Measurements from ENCODE around the gene HOXA6.

The HOXA6 gene

DNA sequence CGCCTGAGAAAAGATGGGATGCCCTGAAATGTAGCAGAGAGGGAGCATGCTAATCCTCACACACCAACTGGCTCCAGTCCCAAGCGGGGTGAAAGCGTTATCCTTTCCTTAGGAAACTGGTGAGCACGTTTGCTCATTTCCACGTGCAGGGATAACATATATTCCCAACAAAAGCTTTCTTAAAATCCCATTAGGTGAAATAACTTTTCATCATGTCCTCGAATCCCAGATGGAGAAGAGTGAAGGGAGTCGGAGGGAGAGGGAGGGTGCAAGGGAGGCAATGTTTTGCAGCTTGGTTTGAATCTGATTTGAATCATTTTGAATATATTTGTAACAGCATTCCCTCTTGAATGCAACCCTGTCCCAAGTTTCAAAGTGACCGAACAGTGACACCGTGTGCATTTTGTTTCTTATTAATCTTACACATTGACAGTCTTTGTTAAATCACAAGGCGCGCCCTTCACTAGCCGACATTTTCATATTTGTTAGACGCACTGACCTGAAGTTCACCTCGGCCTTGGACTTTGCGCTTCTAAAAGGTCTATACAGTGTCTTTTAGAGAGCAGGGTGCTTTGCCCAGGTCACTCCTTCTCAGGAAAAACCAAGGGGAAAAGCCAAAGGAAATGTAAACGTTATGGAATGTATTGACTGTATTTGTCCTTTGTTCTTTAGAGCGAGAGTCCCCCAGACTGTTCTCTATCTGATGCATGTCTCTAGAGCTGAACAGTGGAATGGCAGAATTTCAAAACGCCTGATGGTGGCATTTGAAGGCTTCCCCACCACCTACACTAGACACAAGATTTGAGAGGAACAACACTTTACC lies 14.0 kb downstream of the HOXA6 start:
- Histone ChIP-seq H3K36me3 (ENCODE audit: insufficient read depth, low read length) (no peaks in the 10 kb centered on the region), H3K4me1 (ENCODE audit: insufficient read depth, low read length) (peaks cover 82% of the 10 kb centered on the region), H3K9ac (ENCODE audit: low read length) (peak overlapping the region; percentile 6), H3K27ac (ENCODE audit: low read depth, low read length) (peak overlapping the region; percentile 35), H3K27me3 (ENCODE audit: control insufficient read depth in 1 of 2, insufficient read depth in 2 of 2, low read length in 2 of 2) (no peaks in the 10 kb centered on the region), H3K4me3 (ENCODE audit: low read depth in 1 of 2, low read length in 2 of 2) (no peak overlapping the region), H3K9me3 (ENCODE audit: low read length) (no peaks in the 10 kb centered on the region)

- no peak overlapping the region for H3K4me3 ChIP-seq (ENCODE audit: low read depth in 1 of 2, low read length in 2 of 2)
- peak overlapping the region; percentile 35 for H3K27ac ChIP-seq (ENCODE audit: low read depth, low read length)
- no peaks in the 10 kb centered on the region for H3K36me3 ChIP-seq (ENCODE audit: insufficient read depth, low read length)
- H3K27me3 ChIP-seq (ENCODE audit: control insufficient read depth in 1 of 2, insufficient read depth in 2 of 2, low read length in 2 of 2) = no peaks in the 10 kb centered on the region
- H3K9me3 ChIP-seq (ENCODE audit: low read length) = no peaks in the 10 kb centered on the region
- no peak overlapping the region for H3K9ac ChIP-seq (ENCODE audit: low read length)
- peaks cover 82% of the 10 kb centered on the region for H3K4me1 ChIP-seq (ENCODE audit: insufficient read depth, low read length)
Observed at GRCh38 chr7:27132978-27133377, 14.6 kb downstream of the HOXA6 start.

DNA sequence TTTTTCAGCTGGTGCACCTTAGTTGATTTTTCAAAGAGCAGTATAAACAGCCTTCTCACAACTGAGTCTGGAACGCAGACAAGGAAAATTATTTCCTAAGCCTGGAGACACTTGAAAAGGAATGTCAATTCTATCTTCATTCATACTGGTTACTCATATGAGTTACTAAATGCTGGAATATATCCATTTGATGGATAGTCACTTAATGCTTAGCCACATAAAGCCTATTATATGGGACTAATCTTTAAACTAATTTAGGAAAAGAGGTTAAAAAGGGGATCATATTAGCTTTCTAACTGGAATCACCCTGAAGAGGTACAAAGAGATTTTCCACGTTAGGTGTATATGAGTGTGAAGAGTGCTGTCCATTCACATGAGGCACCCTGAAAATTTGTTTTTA lies 15.4 kb downstream of the HOXA6 start:
- Histone ChIP-seq H3K4me3 (ENCODE audit: low read depth in 1 of 2, low read length in 2 of 2) (no peak overlapping the region), H3K27me3 (ENCODE audit: control insufficient read depth in 1 of 2, insufficient read depth in 2 of 2, low read length in 2 of 2) (no peaks in the 10 kb centered on the region), H3K4me1 (ENCODE audit: insufficient read depth, low read length) (peaks cover 82% of the 10 kb centered on the region), H3K9me3 (ENCODE audit: low read length) (no peaks in the 10 kb centered on the region), H3K9ac (ENCODE audit: low read length) (no peak overlapping the region), H3K27ac (ENCODE audit: low read depth, low read length) (peak overlapping the region; percentile 17), H3K36me3 (ENCODE audit: insufficient read depth, low read length) (no peaks in the 10 kb centered on the region)

DNA sequence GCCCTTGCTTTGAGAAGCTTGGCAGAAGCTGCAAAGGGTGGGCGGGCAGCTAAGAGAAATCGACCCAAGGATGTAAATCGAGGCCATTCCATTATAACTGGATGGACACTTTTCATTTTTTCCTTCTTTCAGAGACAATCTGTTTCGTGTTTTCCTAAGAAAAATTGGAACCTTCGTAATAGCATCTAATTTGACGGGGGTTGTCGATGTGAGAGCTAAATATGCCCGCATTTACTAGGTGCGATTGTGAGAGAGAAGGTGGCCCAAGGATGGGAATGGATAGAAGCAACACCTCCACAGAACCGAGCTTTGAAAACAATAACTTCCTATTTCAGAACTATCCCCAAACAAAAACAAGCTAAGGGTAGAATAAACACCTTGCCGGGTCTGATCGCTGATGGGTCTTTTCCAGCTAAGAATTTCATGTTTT lies 16.2 kb downstream of the HOXA6 start:
- H3K4me3 ChIP-seq (ENCODE audit: low read depth in 1 of 2, low read length in 2 of 2) = peak overlapping the region; percentile 69 to 75
- H3K9ac ChIP-seq (ENCODE audit: low read length) = peak overlapping the region; percentile 79
- H3K9me3 ChIP-seq (ENCODE audit: low read length) = no peaks in the 10 kb centered on the region
- peaks cover 82% of the 10 kb centered on the region for H3K4me1 ChIP-seq (ENCODE audit: insufficient read depth, low read length)
- no peaks in the 10 kb centered on the region for H3K27me3 ChIP-seq (ENCODE audit: control insufficient read depth in 1 of 2, insufficient read depth in 2 of 2, low read length in 2 of 2)
- H3K36me3 ChIP-seq (ENCODE audit: insufficient read depth, low read length) = no peaks in the 10 kb centered on the region
- peak overlapping the region; percentile 77 for H3K27ac ChIP-seq (ENCODE audit: low read depth, low read length)

- Histone ChIP-seq H3K9ac (ENCODE audit: low read length) (peak within 1 kb of the TSS; percentile 79), H3K4me1 (ENCODE audit: insufficient read depth, low read length) (peaks cover 82% of the 10 kb centered on the region), H3K27me3 (ENCODE audit: control insufficient read depth in 1 of 2, insufficient read depth in 2 of 2, low read length in 2 of 2) (no peaks in the 10 kb centered on the region), H3K36me3 (ENCODE audit: insufficient read depth, low read length) (no peaks in the 10 kb centered on the region), H3K4me3 (ENCODE audit: low read depth in 1 of 2, low read length in 2 of 2) (peak within 1 kb of the TSS; percentile 69 to 75), H3K9me3 (ENCODE audit: low read length) (no peaks in the 10 kb centered on the region), H3K27ac (ENCODE audit: low read depth, low read length) (peak within 1 kb of the TSS; percentile 77)
Observed at GRCh38 chr7:27130540-27131389, 16.8 kb downstream of the HOXA6 start, which contains the start of gene HOXA4. HOXA4 (minus strand) TSS chr7:27130757; CDS start chr7:27130733, 24 bp downstream.

DNA sequence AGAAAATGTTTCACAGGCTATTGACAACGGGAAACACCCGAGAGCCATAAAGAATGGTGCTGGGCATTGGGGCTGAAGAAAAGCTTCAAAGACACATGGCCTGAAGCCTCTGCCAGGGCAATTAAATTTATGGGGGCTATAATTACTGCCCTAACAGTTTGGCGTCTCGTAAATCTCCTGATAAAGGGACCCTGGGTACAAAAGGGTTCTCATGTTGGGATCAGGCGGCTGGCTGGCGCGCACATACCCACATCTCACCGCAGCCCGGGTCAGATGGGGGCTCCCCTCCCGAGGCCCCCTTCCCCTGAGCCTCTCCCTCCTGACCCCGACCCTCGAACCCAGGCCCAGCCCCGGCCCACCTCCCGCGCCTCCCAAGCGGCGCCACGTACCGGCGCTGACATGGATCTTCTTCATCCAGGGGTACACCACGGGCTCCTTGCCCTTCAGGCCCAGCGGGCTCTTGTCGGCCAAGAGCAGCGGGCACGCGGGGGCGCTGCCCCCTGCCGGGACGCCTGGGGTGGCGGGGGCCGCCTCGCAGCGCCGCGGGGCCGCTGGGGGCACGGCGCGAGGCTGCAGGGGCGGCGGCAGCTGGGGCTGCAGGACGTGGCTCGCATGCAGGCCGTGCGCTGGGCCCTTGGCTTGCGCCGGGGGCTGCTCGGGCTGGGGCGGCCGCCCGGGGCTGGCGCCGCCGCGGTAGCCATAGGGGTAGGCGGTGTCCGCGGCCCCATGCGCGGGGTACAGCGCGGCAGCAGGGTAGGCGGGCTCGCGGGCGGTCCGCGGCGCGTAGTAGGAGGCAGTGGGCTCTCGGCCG lies 17.6 kb downstream of the HOXA6 start:
- Histone ChIP-seq H3K4me1 (ENCODE audit: insufficient read depth, low read length) (peaks cover 82% of the 10 kb centered on the region), H3K36me3 (ENCODE audit: insufficient read depth, low read length) (no peaks in the 10 kb centered on the region), H3K9me3 (ENCODE audit: low read length) (no peaks in the 10 kb centered on the region), H3K27me3 (ENCODE audit: control insufficient read depth in 1 of 2, insufficient read depth in 2 of 2, low read length in 2 of 2) (no peaks in the 10 kb centered on the region), H3K27ac (ENCODE audit: low read depth, low read length) (peak overlapping the region; percentile 67), H3K4me3 (ENCODE audit: low read depth in 1 of 2, low read length in 2 of 2) (peak overlapping the region; percentile 33 to 34), H3K9ac (ENCODE audit: low read length) (peak overlapping the region; percentile 13)

DNA sequence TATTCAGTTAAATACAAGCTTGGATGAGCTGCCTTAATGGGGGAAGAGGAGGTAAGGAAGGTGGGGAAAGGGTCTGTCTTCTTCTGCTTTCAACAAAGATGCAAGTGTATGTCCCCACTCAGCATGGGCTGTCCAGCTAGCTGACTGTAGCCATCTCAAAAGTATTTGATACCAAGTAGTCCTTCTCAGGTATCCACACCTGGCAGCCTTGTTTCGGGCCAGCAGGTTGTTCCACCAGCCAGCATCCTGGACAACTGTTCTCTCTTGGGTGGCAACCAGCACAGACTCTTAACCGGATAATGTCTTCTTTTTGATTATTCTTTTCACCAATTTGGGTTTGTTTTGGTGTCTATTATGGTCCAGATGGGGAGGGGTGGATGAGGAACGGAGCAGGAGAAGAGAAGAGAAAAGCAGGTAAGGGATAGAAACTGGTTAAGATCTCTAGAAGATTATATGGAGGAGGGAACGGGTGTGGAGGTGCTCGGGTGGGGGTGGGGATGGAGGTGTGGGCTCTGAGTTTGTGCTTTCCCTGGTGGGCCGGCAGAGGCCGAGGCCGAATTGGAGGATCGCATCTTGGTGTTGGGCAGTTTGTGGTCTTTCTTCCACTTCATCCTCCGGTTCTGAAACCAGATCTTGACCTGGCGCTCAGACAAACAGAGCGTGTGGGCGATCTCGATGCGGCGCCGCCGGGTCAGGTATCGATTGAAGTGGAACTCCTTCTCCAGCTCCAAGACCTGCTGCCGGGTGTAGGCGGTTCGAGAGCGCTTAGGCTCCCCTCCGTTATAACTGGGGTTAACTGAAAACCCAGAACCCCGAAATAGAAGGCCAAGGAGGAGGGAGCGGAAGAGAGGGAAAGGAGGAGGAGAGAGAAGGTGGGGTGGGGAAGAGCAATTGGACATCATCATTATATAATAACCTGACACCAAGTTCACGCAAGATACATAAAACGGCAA lies 18.5 kb downstream of the HOXA6 start:
- H3K9ac ChIP-seq (ENCODE audit: low read length) = peak overlapping the region; percentile 13
- H3K27ac ChIP-seq (ENCODE audit: low read depth, low read length) = peak overlapping the region; percentile 61
- no peaks in the 10 kb centered on the region for H3K9me3 ChIP-seq (ENCODE audit: low read length)
- H3K27me3 ChIP-seq (ENCODE audit: control insufficient read depth in 1 of 2, insufficient read depth in 2 of 2, low read length in 2 of 2) = no peaks in the 10 kb centered on the region
- H3K36me3 ChIP-seq (ENCODE audit: insufficient read depth, low read length) = peaks cover 4% of the 10 kb centered on the region
- H3K4me1 ChIP-seq (ENCODE audit: insufficient read depth, low read length) = peaks cover 80% of the 10 kb centered on the region
- peak overlapping the region; percentile 33 to 34 for H3K4me3 ChIP-seq (ENCODE audit: low read depth in 1 of 2, low read length in 2 of 2)

DNA sequence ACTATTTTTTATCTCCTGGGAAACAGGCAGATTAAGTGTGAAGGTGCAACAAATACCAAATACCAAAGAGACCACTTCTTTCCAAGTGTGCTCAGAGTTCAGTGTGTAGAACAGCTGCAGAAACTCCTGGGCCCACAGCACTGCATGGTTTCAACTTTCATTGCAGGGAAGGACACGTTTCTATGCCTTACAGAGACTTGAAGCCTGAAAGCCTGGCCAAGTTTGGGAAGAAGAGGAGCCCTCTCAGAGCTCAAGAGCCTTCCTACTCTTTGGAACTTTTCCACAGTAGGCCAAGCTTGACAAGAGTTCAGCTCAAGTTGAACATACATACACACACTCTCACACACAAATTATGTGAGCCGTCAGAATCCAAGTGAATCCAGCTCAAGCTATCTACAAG lies 19.5 kb downstream of the HOXA6 start:
- Histone ChIP-seq H3K9me3 (ENCODE audit: low read length) (no peaks in the 10 kb centered on the region), H3K27ac (ENCODE audit: low read depth, low read length) (peak overlapping the region; percentile 51), H3K9ac (ENCODE audit: low read length) (no peak overlapping the region), H3K27me3 (ENCODE audit: control insufficient read depth in 1 of 2, insufficient read depth in 2 of 2, low read length in 2 of 2) (no peaks in the 10 kb centered on the region), H3K4me3 (ENCODE audit: low read depth in 1 of 2, low read length in 2 of 2) (no peak overlapping the region), H3K4me1 (ENCODE audit: insufficient read depth, low read length) (peaks cover 74% of the 10 kb centered on the region), H3K36me3 (ENCODE audit: insufficient read depth, low read length) (peaks cover 4% of the 10 kb centered on the region)

- H3K27ac ChIP-seq (ENCODE audit: low read depth, low read length) = no peak overlapping the region
- H3K36me3 ChIP-seq (ENCODE audit: insufficient read depth, low read length) = peaks cover 4% of the 10 kb centered on the region
- no peaks in the 10 kb centered on the region for H3K27me3 ChIP-seq (ENCODE audit: control insufficient read depth in 1 of 2, insufficient read depth in 2 of 2, low read length in 2 of 2)
- no peak overlapping the region for H3K4me3 ChIP-seq (ENCODE audit: low read depth in 1 of 2, low read length in 2 of 2)
- H3K9ac ChIP-seq (ENCODE audit: low read length) = no peak overlapping the region
- H3K9me3 ChIP-seq (ENCODE audit: low read length) = no peaks in the 10 kb centered on the region
- peaks cover 64% of the 10 kb centered on the region for H3K4me1 ChIP-seq (ENCODE audit: insufficient read depth, low read length)
Observed at GRCh38 chr7:27126596-27127327, 20.8 kb downstream of the HOXA6 start.

- H3K27ac ChIP-seq (ENCODE audit: low read depth, low read length) = peak overlapping the region; percentile 14
- H3K9ac ChIP-seq (ENCODE audit: low read length) = no peak overlapping the region
Observed at GRCh38 chr7:27125986-27126394, 21.6 kb downstream of the HOXA6 start.

More at GRCh38 chr7:27125986-27126394, 21.6 kb downstream of the HOXA6 start:
- peaks cover 4% of the 10 kb centered on the region for H3K36me3 ChIP-seq (ENCODE audit: insufficient read depth, low read length)
- no peaks in the 10 kb centered on the region for H3K9me3 ChIP-seq (ENCODE audit: low read length)
- H3K4me1 ChIP-seq (ENCODE audit: insufficient read depth, low read length) = peaks cover 63% of the 10 kb centered on the region
- no peaks in the 10 kb centered on the region for H3K27me3 ChIP-seq (ENCODE audit: control insufficient read depth in 1 of 2, insufficient read depth in 2 of 2, low read length in 2 of 2)
- no peak overlapping the region for H3K4me3 ChIP-seq (ENCODE audit: low read depth in 1 of 2, low read length in 2 of 2)
